Measurements from ENCODE around the gene TSC2.

TSC2 gene

GRCh38 chr16:2079991-2080390 lies 32.2 kb downstream of the TSC2 start:
- H3F3A ChIP-seq (ENCODE audit: insufficient read depth, low read length) = no peaks in the 10 kb centered on the region
- H3K4me1 ChIP-seq (ENCODE audit: insufficient read depth, low read length, severe bottlenecking) = no peaks in the 10 kb centered on the region
- H4K20me1 ChIP-seq (ENCODE audit: insufficient read depth, low read length) = no peaks in the 10 kb centered on the region
- H3K4me2 ChIP-seq (ENCODE audit: low read length) = no peak overlapping the region
- no peaks in the 10 kb centered on the region for H3K9me2 ChIP-seq (ENCODE audit: low read depth, low read length)
- no peaks in the 10 kb centered on the region for H3K9me3 ChIP-seq (ENCODE audit: low read length)
- H3K36me3 ChIP-seq (ENCODE audit: insufficient read depth, low read length) = peaks cover 14% of the 10 kb centered on the region; the same call in 1 of the 2 replicates
- no peak overlapping the region for H2AFZ ChIP-seq (ENCODE audit: low read length)
- H3K27me3 ChIP-seq (ENCODE audit: insufficient read depth, low read length) = no peaks in the 10 kb centered on the region
- no peak overlapping the region for H3K27ac ChIP-seq (ENCODE audit: low read depth, low read length, poor library complexity, severe bottlenecking)
- H3K9ac ChIP-seq (ENCODE audit: low read length) = no peak overlapping the region
- no peak for TF ChIP-seq EZH2 (IDR thresholded peaks at IDR 0.05; ENCODE audit: borderline replicate concordance, low read length)
- TF ChIP-seq, protein P1, sequence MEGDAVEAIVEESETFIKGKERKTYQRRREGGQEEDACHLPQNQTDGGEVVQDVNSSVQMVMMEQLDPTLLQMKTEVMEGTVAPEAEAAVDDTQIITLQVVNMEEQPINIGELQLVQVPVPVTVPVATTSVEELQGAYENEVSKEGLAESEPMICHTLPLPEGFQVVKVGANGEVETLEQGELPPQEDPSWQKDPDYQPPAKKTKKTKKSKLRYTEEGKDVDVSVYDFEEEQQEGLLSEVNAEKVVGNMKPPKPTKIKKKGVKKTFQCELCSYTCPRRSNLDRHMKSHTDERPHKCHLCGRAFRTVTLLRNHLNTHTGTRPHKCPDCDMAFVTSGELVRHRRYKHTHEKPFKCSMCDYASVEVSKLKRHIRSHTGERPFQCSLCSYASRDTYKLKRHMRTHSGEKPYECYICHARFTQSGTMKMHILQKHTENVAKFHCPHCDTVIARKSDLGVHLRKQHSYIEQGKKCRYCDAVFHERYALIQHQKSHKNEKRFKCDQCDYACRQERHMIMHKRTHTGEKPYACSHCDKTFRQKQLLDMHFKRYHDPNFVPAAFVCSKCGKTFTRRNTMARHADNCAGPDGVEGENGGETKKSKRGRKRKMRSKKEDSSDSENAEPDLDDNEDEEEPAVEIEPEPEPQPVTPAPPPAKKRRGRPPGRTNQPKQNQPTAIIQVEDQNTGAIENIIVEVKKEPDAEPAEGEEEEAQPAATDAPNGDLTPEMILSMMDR (IDR thresholded peaks at IDR 0.05; ENCODE audit: low read length) = no peak
- no peak overlapping the region for H3K4me3 ChIP-seq (ENCODE audit: low read depth, low read length, poor library complexity, severe bottlenecking)
- no peaks in the 10 kb centered on the region for H3K79me2 ChIP-seq (ENCODE audit: insufficient read depth, low read length)

DNA sequence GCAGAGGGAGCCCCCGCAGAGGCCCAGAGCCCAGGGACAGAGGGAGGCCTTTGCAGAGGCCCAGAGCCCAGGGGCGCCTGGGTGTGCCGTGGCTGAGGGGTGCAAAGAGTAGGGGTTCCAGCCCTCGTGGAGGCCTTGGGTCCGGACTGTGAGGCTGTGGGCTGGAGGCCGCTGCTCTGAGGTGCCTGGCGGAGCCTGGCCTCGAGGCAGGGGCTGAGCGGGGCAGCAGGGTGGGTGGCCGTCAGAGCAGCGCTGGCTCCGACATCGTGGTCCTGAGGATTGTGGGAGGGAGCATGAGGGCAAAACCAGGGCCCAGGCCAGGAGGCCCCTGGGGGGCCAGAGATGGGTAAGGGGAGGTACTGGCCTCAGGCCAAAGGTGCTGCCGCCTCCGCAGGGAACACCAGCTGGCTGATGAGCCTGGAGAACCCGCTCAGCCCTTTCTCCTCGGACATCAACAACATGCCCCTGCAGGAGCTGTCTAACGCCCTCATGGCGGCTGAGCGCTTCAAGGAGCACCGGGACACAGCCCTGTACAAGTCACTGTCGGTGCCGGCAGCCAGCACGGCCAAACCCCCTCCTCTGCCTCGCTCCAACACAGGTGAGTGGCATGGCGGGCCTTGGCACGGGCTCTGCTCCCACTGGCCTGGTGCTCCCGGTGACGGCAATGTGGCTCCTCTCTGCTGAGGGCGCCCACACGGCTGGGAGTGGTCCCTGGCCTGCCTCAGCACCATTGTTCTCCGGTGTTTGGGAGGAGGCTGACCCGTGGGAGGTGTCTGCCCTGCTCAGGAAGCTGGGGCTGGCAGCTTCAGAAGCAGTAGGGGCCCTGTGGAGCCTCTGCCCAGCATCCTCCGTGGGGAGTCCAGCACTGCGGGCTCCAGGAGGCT lies 33.7 kb downstream of the TSC2 start:
- TF ChIP-seq, protein P1 (IDR thresholded peaks at IDR 0.05; ENCODE audit: low read length) = no peak
- no peak for TF ChIP-seq EZH2 (IDR thresholded peaks at IDR 0.05; ENCODE audit: borderline replicate concordance, low read length)
- Histone ChIP-seq H2AFZ (ENCODE audit: low read length) (no peak overlapping the region), H3K4me1 (ENCODE audit: insufficient read depth, low read length, severe bottlenecking) (peaks cover 3% of the 10 kb centered on the region), H4K20me1 (ENCODE audit: insufficient read depth, low read length) (no peaks in the 10 kb centered on the region), H3K9me2 (ENCODE audit: low read depth, low read length) (no peaks in the 10 kb centered on the region), H3K27ac (ENCODE audit: low read depth, low read length, poor library complexity, severe bottlenecking) (no peak overlapping the region), H3K4me3 (ENCODE audit: low read depth, low read length, poor library complexity, severe bottlenecking) (no peak overlapping the region), H3K36me3 (ENCODE audit: insufficient read depth, low read length) (peaks cover 24% of the 10 kb centered on the region), H3K4me2 (ENCODE audit: low read length) (no peak overlapping the region), H3K9me3 (ENCODE audit: low read length) (no peaks in the 10 kb centered on the region), H3F3A (ENCODE audit: insufficient read depth, low read length) (no peaks in the 10 kb centered on the region), H3K27me3 (ENCODE audit: insufficient read depth, low read length) (no peaks in the 10 kb centered on the region), H3K79me2 (ENCODE audit: insufficient read depth, low read length) (no peaks in the 10 kb centered on the region), H3K9ac (ENCODE audit: low read length) (no peak overlapping the region)

- TF ChIP-seq, protein P1 (IDR thresholded peaks at IDR 0.05; ENCODE audit: low read length) = no peak
- no peak for TF ChIP-seq EZH2 (IDR thresholded peaks at IDR 0.05; ENCODE audit: borderline replicate concordance, low read length)
- no peak overlapping the region for H3K9ac ChIP-seq (ENCODE audit: low read length)
- H2AFZ ChIP-seq (ENCODE audit: low read length) = no peak overlapping the region
- H3K79me2 ChIP-seq (ENCODE audit: insufficient read depth, low read length) = no peaks in the 10 kb centered on the region
- peaks cover 31% of the 10 kb centered on the region for H3K36me3 ChIP-seq (ENCODE audit: insufficient read depth, low read length)
- no peaks in the 10 kb centered on the region for H3K27me3 ChIP-seq (ENCODE audit: insufficient read depth, low read length)
- no peaks in the 10 kb centered on the region for H3K9me3 ChIP-seq (ENCODE audit: low read length)
- H3K9me2 ChIP-seq (ENCODE audit: low read depth, low read length) = no peaks in the 10 kb centered on the region
- H3F3A ChIP-seq (ENCODE audit: insufficient read depth, low read length) = no peaks in the 10 kb centered on the region
- H3K27ac ChIP-seq (ENCODE audit: low read depth, low read length, poor library complexity, severe bottlenecking) = no peak overlapping the region
- no peaks in the 10 kb centered on the region for H4K20me1 ChIP-seq (ENCODE audit: insufficient read depth, low read length)
- H3K4me1 ChIP-seq (ENCODE audit: insufficient read depth, low read length, severe bottlenecking) = peaks cover 12% of the 10 kb centered on the region
- H3K4me2 ChIP-seq (ENCODE audit: low read length) = no peak overlapping the region
- H3K4me3 ChIP-seq (ENCODE audit: low read depth, low read length, poor library complexity, severe bottlenecking) = no peak overlapping the region
Observed at GRCh38 chr16:2082171-2082982, 34.6 kb downstream of the TSC2 start.
